CD14-positive monocyte (primary cell): ENCODE results near the gene MYRF. TPM values are rescaled to one million over a fixed set of nuclear protein-coding genes. Genes with fewer than 3 reads are reported as not detected.

Experiments
- DNase-seq, 3 donors: peaks; one replicate each; pipeline ENCODE4 v3.0.0-alpha.2; 2011 to 2022
- H2AFZ ChIP-seq: 2 replicates; pipeline ENCODE4 v1.6.0; 2012; ENCODE audit warnings: mild to moderate bottlenecking, low read depth, low read length, inconsistent platforms; ENCODE audit not compliant: insufficient read depth, poor library complexity, severe bottlenecking
- H3K27ac ChIP-seq, 2 donors: 1 replicate in 1 of 2; 2 replicates in 1 of 2; pipeline ENCODE4 v1.5.1; 2012 to 2013; ENCODE audit warnings: low read length in 2 of 2, control low read depth in 1 of 2, inconsistent platforms in 1 of 2, low read depth in 1 of 2, mild to moderate bottlenecking in 1 of 2
- H3K27me3 ChIP-seq, 2 donors: one replicate each; pipeline versions ENCODE4 v1.6.0 to v1.6.1; 2011 to 2013; ENCODE audit warnings: low read length in 2 of 2; ENCODE audit not compliant: control insufficient read depth in 2 of 2, insufficient read depth in 2 of 2
- H3K36me3 ChIP-seq, 2 donors: replicated peaks in 1 of 2; 1 replicate in 1 of 2; 2 replicates in 1 of 2; pipeline versions ENCODE4 v1.5.1 to v1.6.1; 2012 to 2013; ENCODE audit warnings: low read length in 2 of 2, control low read depth in 1 of 2, inconsistent platforms in 1 of 2, mild to moderate bottlenecking in 1 of 2; ENCODE audit not compliant: insufficient read depth in 2 of 2, control insufficient read depth in 1 of 2
- H3K4me1 ChIP-seq, 2 donors: 1 replicate in 1 of 2; 2 replicates in 1 of 2; pipeline versions ENCODE4 v1.5.1 to v1.6.1; 2012 to 2013; ENCODE audit warnings: low read length in 2 of 2, control low read depth in 1 of 2, inconsistent platforms in 1 of 2, mild to moderate bottlenecking in 1 of 2, moderate library complexity in 1 of 2; ENCODE audit not compliant: insufficient read depth in 2 of 2, control insufficient read depth in 1 of 2
- H3K4me2 ChIP-seq: replicated peaks from 2 replicates; pipeline ENCODE3; 2012; ENCODE audit warnings: low read length, moderate library complexity, mild to moderate bottlenecking; ENCODE audit not compliant: poor library complexity, severe bottlenecking; ENCODE audit errors: extremely low read depth
- H3K4me3 ChIP-seq, 3 experiments: fragments of 200-600 bp in 1 of 3; sonication (generic) in 1 of 3; replicated peaks in 1 of 3; 1 replicate in 2 of 3; 2 replicates in 1 of 3; pipeline ENCODE4 v1.5.1; 2011 to 2013; ENCODE audit warnings: low read length in 3 of 3, mild to moderate bottlenecking in 3 of 3, control low read depth in 2 of 3, low read depth in 2 of 3, inconsistent platforms in 1 of 3, moderate library complexity in 1 of 3
- H3K79me2 ChIP-seq: 2 replicates; pipeline ENCODE4 v1.6.0; 2012; ENCODE audit warnings: mild to moderate bottlenecking, control low read depth, inconsistent platforms, low read length, moderate library complexity; ENCODE audit not compliant: insufficient read depth
- H3K9ac ChIP-seq: 2 replicates; pipeline ENCODE4 v1.6.0; 2017; ENCODE audit warnings: low read length, mild to moderate bottlenecking; ENCODE audit not compliant: insufficient read depth, poor library complexity, severe bottlenecking
- H3K9me3 ChIP-seq, 2 donors: replicated peaks in 1 of 2; 1 replicate in 1 of 2; 2 replicates in 1 of 2; pipeline versions ENCODE4 v1.5.1 to v1.6.1; 2012 to 2013; ENCODE audit warnings: low read length in 2 of 2, control low read depth in 1 of 2; ENCODE audit not compliant: control insufficient read depth in 1 of 2, insufficient read depth in 1 of 2
- H4K20me1 ChIP-seq: 2 replicates; pipeline ENCODE4 v1.6.0; 2012; ENCODE audit warnings: mild to moderate bottlenecking, low read length, control low read depth, moderate library complexity; ENCODE audit not compliant: insufficient read depth
- H3K27ac Mint-ChIP-seq, 7 donors: one replicate each; pipeline ENCODE4 v1.8.0; 2020; ENCODE audit warnings: mild to moderate bottlenecking in 7 of 7, mixed read lengths in 7 of 7, moderate library complexity in 6 of 7, inconsistent platforms in 2 of 7
- H3K27me3 Mint-ChIP-seq, 3 donors: one replicate each; pipeline ENCODE4 v1.8.0; 2021 to 2022; ENCODE audit warnings: low read depth in 3 of 3, mild to moderate bottlenecking in 3 of 3, mixed read lengths in 3 of 3, moderate library complexity in 3 of 3, inconsistent platforms in 1 of 3
- H3K36me3 Mint-ChIP-seq, 2 donors: one replicate each; pipeline ENCODE4 v1.8.0; 2020; ENCODE audit warnings: mixed read lengths in 2 of 2, inconsistent platforms in 1 of 2, mild to moderate bottlenecking in 1 of 2
- H3K4me1 Mint-ChIP-seq: one replicate; pipeline ENCODE4 v1.8.0; 2020; ENCODE audit warnings: mild to moderate bottlenecking, mixed read lengths
- H3K4me3 Mint-ChIP-seq, 2 donors: one replicate each; pipeline ENCODE4 v1.8.0; 2020; ENCODE audit warnings: mild to moderate bottlenecking in 2 of 2, mixed read lengths in 2 of 2, moderate library complexity in 1 of 2
- H3K9me3 Mint-ChIP-seq, 7 donors: one replicate each; pipeline ENCODE4 v1.8.0; 2020 to 2022; ENCODE audit warnings: mixed read lengths in 7 of 7, mild to moderate bottlenecking in 6 of 7, moderate library complexity in 6 of 7, inconsistent platforms in 2 of 7
- CTCF ChIP-seq: fragments of 200-600 bp; IDR thresholded peaks from one replicate; pipeline ENCODE4 v1.8.0; 2022; ENCODE audit warnings: antibody characterized with exemption, mild to moderate bottlenecking
- WGBS: methylation state at CpG from one replicate; pipeline ENCODE4 v1.1.5; 2013; ENCODE audit warnings: missing lambda C conversion rate; ENCODE audit not compliant: insufficient coverage; 5-methylcytosine and 5-hydroxymethylcytosine counted together
- intact Hi-C, 2 donors: fragments of 100-400 bp; cut with micrococcal nuclease; formaldehyde crosslinking; loops; one replicate each; pipeline versions ENCODE4 v1.15.0 to v1.15.1; 2023
- polyA plus RNA-seq, 3 donors: library from polyadenylated mRNA; depleted of rRNA in 1 of 3; unstranded in 2 of 3; stranded (reverse) in 1 of 3; fragments of 300-500 nt in 2 of 3; fragments of >200 nt in 1 of 3; fragmentation: Illumina TruSeq in 2 of 3; gene quantifications; 1 replicate in 2 of 3; 2 replicates in 1 of 3; pipeline ENCODE4 v1.2.3, GENCODE V29; 2012 to 2021

The MYRF gene
- polyA plus RNA-seq, 3 donors, result 0.18 to 0.19 TPM; not detected in 1

GRCh38 chr11:61768376-61769076 lies 16.1 kb downstream of the MYRF start:
- no peak overlapping the region for H3K9ac ChIP-seq
- H3K27ac Mint-ChIP-seq, result no peak overlapping the region
- H3K9me3 Mint-ChIP-seq, result no peaks in the 10 kb centered on the region
- H3K36me3 Mint-ChIP-seq, result no peaks in the 10 kb centered on the region
- H3K27me3 Mint-ChIP-seq, result peaks cover 0 to 4% (median 4%) of the 10 kb centered on the region in 3 donors
- no peak overlapping the region for H3K4me3 ChIP-seq
- TF ChIP-seq CTCF, result no peak
- WGBS, result 78% methylated on average over 9 of the region's 11 CpGs
- no peak overlapping the region for H2AFZ ChIP-seq
- H3K36me3 ChIP-seq, result no peaks in the 10 kb centered on the region
- peaks cover 16% of the 10 kb centered on the region for H3K4me1 Mint-ChIP-seq
- no peak overlapping the region for H3K27ac ChIP-seq
- no peak overlapping the region for H3K4me2 ChIP-seq
- H3K4me3 Mint-ChIP-seq, result no peak overlapping the region
- no peaks in the 10 kb centered on the region for H3K27me3 ChIP-seq
- intact Hi-C loops, result no loop called here
- DNase-seq, result no peak
- no peaks in the 10 kb centered on the region for H3K9me3 ChIP-seq
- H4K20me1 ChIP-seq, result no peaks in the 10 kb centered on the region
- H3K79me2 ChIP-seq, result no peaks in the 10 kb centered on the region
- H3K4me1 ChIP-seq, result peaks cover 14% of the 10 kb centered on the region in 2 donors

GRCh38 chr11:61769169-61769920 lies 16.9 kb downstream of the MYRF start:
- 96% methylated on average over 20 of the region's 33 CpGs for WGBS
- H3K4me1 Mint-ChIP-seq, result peaks cover 16% of the 10 kb centered on the region
- no peak overlapping the region for H3K9ac ChIP-seq
- H3K36me3 ChIP-seq, result no peaks in the 10 kb centered on the region
- H3K36me3 Mint-ChIP-seq, result no peaks in the 10 kb centered on the region
- H3K27ac ChIP-seq, result no peak overlapping the region
- no peaks in the 10 kb centered on the region for H4K20me1 ChIP-seq
- TF ChIP-seq CTCF, result no peak
- no peaks in the 10 kb centered on the region for H3K79me2 ChIP-seq
- H3K27me3 ChIP-seq, result no peaks in the 10 kb centered on the region
- no peaks in the 10 kb centered on the region for H3K9me3 Mint-ChIP-seq
- no peak overlapping the region for H3K4me2 ChIP-seq
- H3K27me3 Mint-ChIP-seq, result peaks cover 0 to 4% (median 2%) of the 10 kb centered on the region in 3 donors
- no peak for DNase-seq
- peaks cover 14% of the 10 kb centered on the region in 2 donors for H3K4me1 ChIP-seq
- H3K4me3 ChIP-seq, result no peak overlapping the region
- H3K27ac Mint-ChIP-seq, result no peak overlapping the region
- intact Hi-C loops, result no loop called here
- H3K4me3 Mint-ChIP-seq, result no peak overlapping the region
- H3K9me3 ChIP-seq, result no peaks in the 10 kb centered on the region
- no peak overlapping the region for H2AFZ ChIP-seq
